ENCODE measurements around the gene TXNL4A. TPM values are rescaled to one million over a fixed set of nuclear protein-coding genes. Genes with fewer than 3 reads are reported as not detected.

TXNL4A gene
- total and polyA plus RNA-seq, 2 donors (not counting 1 experiment from before 2014, with no cell fraction given) = 38.9 to 67.8 TPM

- intact Hi-C loops (cut with micrococcal nuclease) = loop anchor here (5.0 kb wide), 1 partner anchor 194 kb away; no protein-coding TSS in a partner anchor
- H3K27ac Mint-ChIP-seq = peak overlapping the region; percentile 32
- ATAC-seq (ENCODE audit: low read depth) (no peak), DNase-seq (no peak)
- H3K27ac ChIP-seq (ENCODE audit: low read length in 2 of 2) = no peak overlapping the region
- H3K9ac ChIP-seq (ENCODE audit: low read length) = no peak overlapping the region
- TF ChIP-seq CTCF (IDR thresholded peaks at IDR 0.05) (no peak), EZH2 (IDR thresholded peaks at IDR 0.05; ENCODE audit: borderline replicate concordance, insufficient read depth, low read depth, low read length, poor library complexity, severe bottlenecking) (no peak)
- H3K9me3 ChIP-seq (ENCODE audit: control extremely low read depth in 1 of 3, control insufficient read depth in 2 of 3, insufficient read depth in 1 of 3, low read length in 2 of 3) = no peaks in the 10 kb centered on the region
- H3K4me3 Mint-ChIP-seq = peak overlapping the region; percentile 70
- 94% methylated on average over 15 of the region's 24 CpGs for WGBS (ENCODE audit: insufficient coverage)
- no peak overlapping the region for H3K4me3 ChIP-seq (ENCODE audit: control extremely low read depth in 1 of 5, extremely low read depth in 1 of 5, insufficient read depth in 1 of 5, low read depth in 2 of 5, low read length in 4 of 5)
- no peaks in the 10 kb centered on the region for H3K27me3 Mint-ChIP-seq
- peaks cover 32% of the 10 kb centered on the region for H3K79me2 ChIP-seq (ENCODE audit: control insufficient read depth, insufficient read depth, low read length)
- H3K36me3 ChIP-seq (replicated peaks in 1 of 2; ENCODE audit: control extremely low read depth in 1 of 2, control insufficient read depth in 1 of 2, extremely low read depth in 1 of 2, insufficient read depth in 2 of 2, low read length in 1 of 2) = peaks cover 0 to 12% of the 10 kb centered on the region in 2 experiments
- no peaks in the 10 kb centered on the region for H3K9me3 Mint-ChIP-seq (ENCODE audit: insufficient read depth)
- ChIA-PET CTCF (interaction anchor here (1.6 kb wide), 1 partner anchor 32 kb away, joined by 4 read pairs; no protein-coding TSS in a partner anchor), POLR2A (no interaction called here)
- H2AFZ ChIP-seq (ENCODE audit: insufficient read depth, low read depth, low read length, poor library complexity, severe bottlenecking) = no peak overlapping the region
- H4K20me1 ChIP-seq (ENCODE audit: control insufficient read depth, insufficient read depth, low read length, poor library complexity, severe bottlenecking) = peaks cover 25% of the 10 kb centered on the region
- no peaks in the 10 kb centered on the region for H3K27me3 ChIP-seq (replicated peaks in 1 of 4; ENCODE audit: control extremely low read depth in 1 of 4, control insufficient read depth in 3 of 4, insufficient read depth in 4 of 4, low read length in 3 of 4)
- peaks cover 17 to 29% of the 10 kb centered on the region in 2 donors for H3K4me1 ChIP-seq (ENCODE audit: control insufficient read depth in 2 of 2, insufficient read depth in 2 of 2, low read length in 2 of 2)
- no peak overlapping the region for H3K4me2 ChIP-seq (replicated peaks; ENCODE audit: low read depth, low read length, poor library complexity, severe bottlenecking)
- H3K4me1 Mint-ChIP-seq = peaks cover 23% of the 10 kb centered on the region
Observed at GRCh38 chr18:79952996-79953559, 35.3 kb downstream of the TXNL4A start.

DNA sequence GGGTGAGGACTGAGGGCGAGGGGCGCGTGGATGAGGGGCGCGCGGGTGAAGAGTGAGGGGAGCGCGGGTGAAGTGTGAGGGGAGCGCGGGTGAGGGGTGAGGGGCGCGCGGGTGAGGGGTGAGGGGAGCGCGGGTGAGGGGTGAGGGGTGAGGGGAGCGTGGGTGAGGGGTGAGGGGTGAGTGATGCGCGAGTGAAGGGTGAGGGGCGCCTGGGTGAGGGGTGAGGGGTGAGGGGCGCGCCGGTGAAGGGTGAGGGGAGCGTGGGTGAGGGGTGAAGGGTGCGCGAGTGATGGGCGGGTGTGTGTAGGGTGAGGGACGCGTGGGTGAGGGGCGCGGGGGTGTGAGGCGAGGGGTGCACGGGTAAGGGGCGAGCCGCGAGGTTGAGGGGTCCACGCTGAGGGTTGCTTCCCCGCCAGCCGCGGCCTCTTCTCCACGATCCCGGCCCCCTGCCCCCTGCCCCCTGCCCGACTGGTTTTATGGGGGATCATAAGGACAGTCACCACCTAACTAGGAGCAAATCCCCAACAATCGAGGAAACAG lies 35.8 kb downstream of the TXNL4A start:
- ChIA-PET CTCF (interaction anchor here (1.6 kb wide), 1 partner anchor 33 kb away, joined by 4 read pairs; no protein-coding TSS in a partner anchor), POLR2A (no interaction called here)
- no peak overlapping the region for H3K27ac Mint-ChIP-seq
- Histone ChIP-seq H3K79me2 (ENCODE audit: control insufficient read depth, insufficient read depth, low read length) (peaks cover 38% of the 10 kb centered on the region), H3K27ac (ENCODE audit: low read length in 2 of 2) (no peak overlapping the region), H3K4me2 (replicated peaks; ENCODE audit: low read depth, low read length, poor library complexity, severe bottlenecking) (peak overlapping the region; percentile 100), H2AFZ (ENCODE audit: insufficient read depth, low read depth, low read length, poor library complexity, severe bottlenecking) (peak overlapping the region; percentile 97), H3K4me1 (ENCODE audit: control insufficient read depth in 2 of 2, insufficient read depth in 2 of 2, low read length in 2 of 2) (peaks cover 17 to 34% of the 10 kb centered on the region in 2 donors), H3K36me3 (replicated peaks in 1 of 2; ENCODE audit: control extremely low read depth in 1 of 2, control insufficient read depth in 1 of 2, extremely low read depth in 1 of 2, insufficient read depth in 2 of 2, low read length in 1 of 2) (peaks cover 0 to 16% of the 10 kb centered on the region in 2 experiments), H4K20me1 (ENCODE audit: control insufficient read depth, insufficient read depth, low read length, poor library complexity, severe bottlenecking) (peaks cover 30% of the 10 kb centered on the region), H3K27me3 (replicated peaks in 1 of 4; ENCODE audit: control extremely low read depth in 1 of 4, control insufficient read depth in 3 of 4, insufficient read depth in 4 of 4, low read length in 3 of 4) (no peaks in the 10 kb centered on the region), H3K9me3 (ENCODE audit: control extremely low read depth in 1 of 3, control insufficient read depth in 2 of 3, insufficient read depth in 1 of 3, low read length in 2 of 3) (no peaks in the 10 kb centered on the region), H3K4me3 (ENCODE audit: control extremely low read depth in 1 of 5, extremely low read depth in 1 of 5, insufficient read depth in 1 of 5, low read depth in 2 of 5, low read length in 4 of 5) (peak overlapping the region in 4 of 5 experiments; percentile 58 to 70 (median 66)), H3K9ac (ENCODE audit: low read length) (peak overlapping the region; percentile 83)
- no peaks in the 10 kb centered on the region for H3K27me3 Mint-ChIP-seq
- peaks cover 29% of the 10 kb centered on the region for H3K4me1 Mint-ChIP-seq
- DNase-seq = no peak
- ATAC-seq (ENCODE audit: low read depth) = no peak
- no peaks in the 10 kb centered on the region for H3K9me3 Mint-ChIP-seq (ENCODE audit: insufficient read depth)
- WGBS (ENCODE audit: insufficient coverage) = 51% methylated on average over 16 of the region's 43 CpGs
- intact Hi-C loops (cut with micrococcal nuclease) = loop anchor here (5.0 kb wide), 1 partner anchor 195 kb away; no protein-coding TSS in a partner anchor
- TF ChIP-seq EZH2 (IDR thresholded peaks at IDR 0.05; ENCODE audit: borderline replicate concordance, insufficient read depth, low read depth, low read length, poor library complexity, severe bottlenecking) = no peak
- TF ChIP-seq CTCF (IDR thresholded peaks at IDR 0.05) = no peak
- peak overlapping the region; percentile 37 for H3K4me3 Mint-ChIP-seq

All from B cell (primary cell).